HepG2 (cell line): ENCODE data around the gene PYURF. TPM values are rescaled to one million over a fixed set of nuclear protein-coding genes. Genes with fewer than 3 reads are reported as not detected.

ENCODE experiments used
- ATRX ChIP-seq: sonication (generic); formaldehyde crosslinking; IDR thresholded peaks from 2 replicates; pipeline ENCODE4 v1.4.0; 2020; ENCODE audit warnings: missing genetic modification reagents, borderline replicate concordance
- CBX5 ChIP-seq: sonication (generic); formaldehyde crosslinking; IDR thresholded peaks from 2 replicates; pipeline ENCODE4 v1.4.0; 2020; ENCODE audit warnings: missing genetic modification reagents, borderline replicate concordance
- CREM ChIP-seq, 2 experiments: sonication (generic) in 1 of 2; formaldehyde crosslinking in 1 of 2; IDR thresholded peaks; 2 replicates each; pipeline versions ENCODE4 v1.4.0 to v1.6.1; 2016 to 2020; ENCODE audit warnings: antibody characterized with exemption in 1 of 2, mild to moderate bottlenecking in 1 of 2, missing genetic modification reagents in 1 of 2
- FOXA3 ChIP-seq: IDR thresholded peaks from 2 replicates; pipeline ENCODE4 v1.6.1; 2016; ENCODE audit warnings: missing genetic modification reagents, missing compliant biosample characterization
- HOXA3 ChIP-seq: sonication (generic); formaldehyde crosslinking; IDR thresholded peaks from 2 replicates; pipeline ENCODE4 v1.5.0; 2020; ENCODE audit warnings: missing genetic modification reagents
- MEIS2 ChIP-seq: sonication (generic); formaldehyde crosslinking; IDR thresholded peaks from 2 replicates; pipeline ENCODE4 v1.9.0; 2021; ENCODE audit warnings: mild to moderate bottlenecking, missing genetic modification reagents
- NCOR1 ChIP-seq: fragments of 200-600 bp; sonication (generic); IDR thresholded peaks from 2 replicates; pipeline ENCODE4 v1.7.0; 2017; ENCODE audit warnings: antibody characterized with exemption, low read length, borderline replicate concordance
- NFE2 ChIP-seq: sonication (generic); formaldehyde crosslinking; IDR thresholded peaks from 2 replicates; pipeline ENCODE4 v1.4.0; 2020; ENCODE audit warnings: missing genetic modification reagents
- NFKB2 ChIP-seq: sonication (generic); formaldehyde crosslinking; IDR thresholded peaks from 2 replicates; pipeline ENCODE4 v1.4.0; 2020; ENCODE audit warnings: missing genetic modification reagents, borderline replicate concordance
- SATB2 ChIP-seq: sonication (generic); formaldehyde crosslinking; IDR thresholded peaks from 2 replicates; pipeline ENCODE4 v1.5.0; 2020; ENCODE audit warnings: missing genetic modification reagents
- THYN1 ChIP-seq: sonication (generic); formaldehyde crosslinking; IDR thresholded peaks from 2 replicates; pipeline ENCODE4 v1.8.1; 2023; ENCODE audit warnings: low read depth, mild to moderate bottlenecking, moderate library complexity, missing genetic modification reagents, borderline replicate concordance
- U2AF2 ChIP-seq: fragments of 200-400 bp; formaldehyde crosslinking; IDR thresholded peaks from 2 replicates; pipeline ENCODE4 v1.6.1; 2017; ENCODE audit warnings: low read depth, mild to moderate bottlenecking, low read length
- ZNF343 ChIP-seq: sonication (generic); formaldehyde crosslinking; IDR thresholded peaks from 2 replicates; pipeline ENCODE4 v1.4.0; 2020; ENCODE audit warnings: mild to moderate bottlenecking, missing genetic modification reagents
- ZNF549 ChIP-seq: sonication (generic); formaldehyde crosslinking; IDR thresholded peaks from 2 replicates; pipeline ENCODE4 v1.5.0; 2020; ENCODE audit warnings: missing genetic modification reagents
- ZNF577 ChIP-seq: sonication (generic); formaldehyde crosslinking; IDR thresholded peaks from 2 replicates; pipeline ENCODE4 v1.4.0; 2020; ENCODE audit warnings: mild to moderate bottlenecking, low read depth, missing genetic modification reagents, borderline replicate concordance
- ZSCAN29 ChIP-seq: sonication (generic); formaldehyde crosslinking; conservative IDR thresholded peaks from 2 replicates; pipeline ENCODE4 v1.4.0; 2020; ENCODE audit warnings: mild to moderate bottlenecking, missing genetic modification reagents
- polyA plus RNA-seq, 8 experiments: library from polyadenylated mRNA; depleted of rRNA in 3 of 8; stranded (reverse) in 7 of 8; unstranded in 1 of 8; fragments of >200 nt; fragmentation: Illumina TruSeq in 4 of 8; extraction: Trizol in 4 of 8; gene quantifications; 2 replicates each; pipeline versions ENCODE4 v1.2.1 to v1.2.3, GENCODE V29; 2011 to 2016; ENCODE audit warnings: low read depth in 4 of 8, missing spikeins in 1 of 8, mixed read lengths in 1 of 8; ENCODE audit not compliant: insufficient read depth in 1 of 8
- total RNA-seq, 5 experiments: library from RNA; depleted of rRNA; stranded (reverse); fragments of >200 nt; fragmentation: Illumina TruSeq; extraction: Trizol; gene quantifications; 2 replicates each; pipeline ENCODE4 v1.2.3, GENCODE V29; 2016; ENCODE audit warnings: low read depth in 1 of 5
- TF ChIP-seq, protein P1 (sequence below): IDR thresholded peaks from 2 replicates; pipeline ENCODE4 v1.6.1; 2016; ENCODE audit warnings: low read depth, missing genetic modification reagents, missing compliant biosample characterization
- TF ChIP-seq, protein P2 (sequence below): sonication (generic); formaldehyde crosslinking; IDR thresholded peaks from 2 replicates; pipeline ENCODE4 v1.5.0; 2020; ENCODE audit warnings: missing genetic modification reagents, mild to moderate bottlenecking, borderline replicate concordance
- TF ChIP-seq, protein P3 (sequence below): sonication (generic); formaldehyde crosslinking; IDR thresholded peaks from 2 replicates; pipeline ENCODE4 v1.8.1; 2023; ENCODE audit warnings: mild to moderate bottlenecking, missing genetic modification reagents, borderline replicate concordance
- TF ChIP-seq, protein P4 (sequence below): sonication (generic); formaldehyde crosslinking; IDR thresholded peaks from 2 replicates; pipeline ENCODE4 v1.4.0; 2020; ENCODE audit warnings: missing genetic modification reagents; ENCODE audit errors: not compliant biosample characterization
- TF ChIP-seq, protein P5 (sequence below): IDR thresholded peaks from 2 replicates; pipeline ENCODE4 v1.6.1; 2016; ENCODE audit warnings: low read depth, control low read depth

The PYURF gene
- total and polyA plus RNA-seq, 2 of the 13 experiments (the other 11 are each of a cell fraction or from before 2014, with no cell fraction given) = 59.9 to 95.2 TPM

DNA sequence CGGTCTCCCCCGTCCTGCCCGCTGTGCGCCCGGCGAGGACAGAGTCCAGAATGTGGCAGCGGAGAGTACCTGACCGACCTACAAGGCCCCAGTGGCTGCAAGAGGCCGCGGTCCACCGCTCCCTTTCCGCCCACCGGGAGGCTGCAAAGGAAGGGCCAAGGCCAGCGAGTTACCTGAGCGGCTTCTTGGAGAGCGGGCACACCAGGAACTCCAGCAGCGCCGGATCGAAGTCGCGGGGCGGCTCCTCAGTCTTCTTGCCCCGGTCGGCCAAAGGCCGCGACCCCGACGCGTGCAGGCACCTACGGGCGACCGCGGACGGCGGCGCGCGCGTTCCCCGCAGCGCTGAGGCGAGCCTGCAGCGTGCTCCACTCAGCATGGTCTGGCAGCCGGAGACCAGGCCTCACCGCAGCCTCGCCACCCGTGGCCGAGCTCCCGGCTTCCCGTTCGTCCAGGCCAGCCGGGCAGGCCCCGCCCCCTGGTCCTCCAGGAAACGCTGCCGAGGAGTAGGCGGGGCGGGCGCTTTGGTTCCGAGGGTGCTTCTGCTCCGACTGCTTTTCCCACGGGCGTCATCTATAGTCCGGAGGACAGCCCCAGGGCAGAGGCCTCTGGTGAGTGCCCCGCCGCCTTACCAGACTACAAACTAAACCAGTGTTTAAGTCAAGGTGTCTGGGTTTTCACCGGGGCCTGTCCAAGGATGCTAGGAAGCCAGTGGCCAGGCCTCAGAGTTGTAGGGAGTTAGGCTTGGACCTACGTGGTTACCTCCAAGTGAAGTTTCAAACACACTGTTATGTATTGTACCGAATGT lies at the start of gene PYURF (continued):
- TF ChIP-seq, protein P1, sequence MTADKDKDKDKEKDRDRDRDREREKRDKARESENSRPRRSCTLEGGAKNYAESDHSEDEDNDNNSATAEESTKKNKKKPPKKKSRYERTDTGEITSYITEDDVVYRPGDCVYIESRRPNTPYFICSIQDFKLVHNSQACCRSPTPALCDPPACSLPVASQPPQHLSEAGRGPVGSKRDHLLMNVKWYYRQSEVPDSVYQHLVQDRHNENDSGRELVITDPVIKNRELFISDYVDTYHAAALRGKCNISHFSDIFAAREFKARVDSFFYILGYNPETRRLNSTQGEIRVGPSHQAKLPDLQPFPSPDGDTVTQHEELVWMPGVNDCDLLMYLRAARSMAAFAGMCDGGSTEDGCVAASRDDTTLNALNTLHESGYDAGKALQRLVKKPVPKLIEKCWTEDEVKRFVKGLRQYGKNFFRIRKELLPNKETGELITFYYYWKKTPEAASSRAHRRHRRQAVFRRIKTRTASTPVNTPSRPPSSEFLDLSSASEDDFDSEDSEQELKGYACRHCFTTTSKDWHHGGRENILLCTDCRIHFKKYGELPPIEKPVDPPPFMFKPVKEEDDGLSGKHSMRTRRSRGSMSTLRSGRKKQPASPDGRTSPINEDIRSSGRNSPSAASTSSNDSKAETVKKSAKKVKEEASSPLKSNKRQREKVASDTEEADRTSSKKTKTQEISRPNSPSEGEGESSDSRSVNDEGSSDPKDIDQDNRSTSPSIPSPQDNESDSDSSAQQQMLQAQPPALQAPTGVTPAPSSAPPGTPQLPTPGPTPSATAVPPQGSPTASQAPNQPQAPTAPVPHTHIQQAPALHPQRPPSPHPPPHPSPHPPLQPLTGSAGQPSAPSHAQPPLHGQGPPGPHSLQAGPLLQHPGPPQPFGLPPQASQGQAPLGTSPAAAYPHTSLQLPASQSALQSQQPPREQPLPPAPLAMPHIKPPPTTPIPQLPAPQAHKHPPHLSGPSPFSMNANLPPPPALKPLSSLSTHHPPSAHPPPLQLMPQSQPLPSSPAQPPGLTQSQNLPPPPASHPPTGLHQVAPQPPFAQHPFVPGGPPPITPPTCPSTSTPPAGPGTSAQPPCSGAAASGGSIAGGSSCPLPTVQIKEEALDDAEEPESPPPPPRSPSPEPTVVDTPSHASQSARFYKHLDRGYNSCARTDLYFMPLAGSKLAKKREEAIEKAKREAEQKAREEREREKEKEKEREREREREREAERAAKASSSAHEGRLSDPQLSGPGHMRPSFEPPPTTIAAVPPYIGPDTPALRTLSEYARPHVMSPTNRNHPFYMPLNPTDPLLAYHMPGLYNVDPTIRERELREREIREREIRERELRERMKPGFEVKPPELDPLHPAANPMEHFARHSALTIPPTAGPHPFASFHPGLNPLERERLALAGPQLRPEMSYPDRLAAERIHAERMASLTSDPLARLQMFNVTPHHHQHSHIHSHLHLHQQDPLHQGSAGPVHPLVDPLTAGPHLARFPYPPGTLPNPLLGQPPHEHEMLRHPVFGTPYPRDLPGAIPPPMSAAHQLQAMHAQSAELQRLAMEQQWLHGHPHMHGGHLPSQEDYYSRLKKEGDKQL (CRISPR knock-in tag) = no peak; the same call in 1 of the 2 replicates
- TF ChIP-seq ATRX (CRISPR knock-in tag) = no peak
- TF ChIP-seq SATB2 (CRISPR knock-in tag) = peak; percentile 68; the same call in 1 of the 2 replicates
- TF ChIP-seq NFE2 (CRISPR knock-in tag) = no peak
- TF ChIP-seq MEIS2 (CRISPR knock-in tag) = peak; percentile 48
- TF ChIP-seq, protein P2, sequence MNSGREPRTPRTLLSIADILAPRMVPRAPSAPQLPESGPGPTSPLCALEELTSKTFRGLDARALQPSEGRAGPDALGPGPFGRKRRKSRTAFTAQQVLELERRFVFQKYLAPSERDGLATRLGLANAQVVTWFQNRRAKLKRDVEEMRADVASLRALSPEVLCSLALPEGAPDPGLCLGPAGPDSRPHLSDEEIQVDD (CRISPR knock-in tag) = peak; percentile 55
- TF ChIP-seq, protein P3, sequence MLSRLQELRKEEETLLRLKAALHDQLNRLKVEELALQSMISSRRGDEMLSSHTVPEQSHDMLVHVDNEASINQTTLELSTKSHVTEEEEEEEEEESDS = no peak
- peak; percentile 76; the same call in 1 of the 2 replicates for TF ChIP-seq NFKB2
- no peak for TF ChIP-seq THYN1 (CRISPR knock-in tag)
- TF ChIP-seq FOXA3 (CRISPR knock-in tag) = peak; percentile 71
- peak; percentile 85; the same call in 1 of the 2 replicates for TF ChIP-seq ZNF577 (CRISPR knock-in tag)
- TF ChIP-seq ZSCAN29 (CRISPR knock-in tag) = no peak
- TF ChIP-seq NCOR1 = peak; percentile 51; the same call in 1 of the 2 replicates
- TF ChIP-seq, protein P4, sequence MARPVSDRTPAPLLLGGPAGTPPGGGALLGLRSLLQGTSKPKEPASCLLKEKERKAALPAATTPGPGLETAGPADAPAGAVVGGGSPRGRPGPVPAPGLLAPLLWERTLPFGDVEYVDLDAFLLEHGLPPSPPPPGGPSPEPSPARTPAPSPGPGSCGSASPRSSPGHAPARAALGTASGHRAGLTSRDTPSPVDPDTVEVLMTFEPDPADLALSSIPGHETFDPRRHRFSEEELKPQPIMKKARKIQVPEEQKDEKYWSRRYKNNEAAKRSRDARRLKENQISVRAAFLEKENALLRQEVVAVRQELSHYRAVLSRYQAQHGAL = peak; percentile 32
- no peak for TF ChIP-seq ZNF549 (CRISPR knock-in tag)
- peak; percentile 80; the same call in 1 of the 2 replicates for TF ChIP-seq CBX5
- no peak for TF ChIP-seq ZNF343 (CRISPR knock-in tag)
- no peak for TF ChIP-seq U2AF2
- peak; percentile 86; the same call in 1 of the 2 replicates for TF ChIP-seq HOXA3
- TF ChIP-seq, protein P5, sequence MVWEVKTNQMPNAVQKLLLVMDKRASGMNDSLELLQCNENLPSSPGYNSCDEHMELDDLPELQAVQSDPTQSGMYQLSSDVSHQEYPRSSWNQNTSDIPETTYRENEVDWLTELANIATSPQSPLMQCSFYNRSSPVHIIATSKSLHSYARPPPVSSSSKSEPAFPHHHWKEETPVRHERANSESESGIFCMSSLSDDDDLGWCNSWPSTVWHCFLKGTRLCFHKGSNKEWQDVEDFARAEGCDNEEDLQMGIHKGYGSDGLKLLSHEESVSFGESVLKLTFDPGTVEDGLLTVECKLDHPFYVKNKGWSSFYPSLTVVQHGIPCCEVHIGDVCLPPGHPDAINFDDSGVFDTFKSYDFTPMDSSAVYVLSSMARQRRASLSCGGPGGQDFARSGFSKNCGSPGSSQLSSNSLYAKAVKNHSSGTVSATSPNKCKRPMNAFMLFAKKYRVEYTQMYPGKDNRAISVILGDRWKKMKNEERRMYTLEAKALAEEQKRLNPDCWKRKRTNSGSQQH = no peak
- TF ChIP-seq CREM (IDR thresholded peaks at IDR 0.05) = no peak
- TF ChIP-seq CREM (CRISPR knock-in tag; IDR thresholded peaks at IDR 0.05) = no peak
